GM10847 (cell line): ENCODE measurements around the gene ANO8.

ENCODE experiments used
- POLR2A ChIP-seq: IDR thresholded peaks from 2 replicates; pipeline ENCODE4 v1.6.1; 2011; ENCODE audit not compliant: insufficient read length; ENCODE audit errors: extremely low read depth

The ANO8 gene

DNA sequence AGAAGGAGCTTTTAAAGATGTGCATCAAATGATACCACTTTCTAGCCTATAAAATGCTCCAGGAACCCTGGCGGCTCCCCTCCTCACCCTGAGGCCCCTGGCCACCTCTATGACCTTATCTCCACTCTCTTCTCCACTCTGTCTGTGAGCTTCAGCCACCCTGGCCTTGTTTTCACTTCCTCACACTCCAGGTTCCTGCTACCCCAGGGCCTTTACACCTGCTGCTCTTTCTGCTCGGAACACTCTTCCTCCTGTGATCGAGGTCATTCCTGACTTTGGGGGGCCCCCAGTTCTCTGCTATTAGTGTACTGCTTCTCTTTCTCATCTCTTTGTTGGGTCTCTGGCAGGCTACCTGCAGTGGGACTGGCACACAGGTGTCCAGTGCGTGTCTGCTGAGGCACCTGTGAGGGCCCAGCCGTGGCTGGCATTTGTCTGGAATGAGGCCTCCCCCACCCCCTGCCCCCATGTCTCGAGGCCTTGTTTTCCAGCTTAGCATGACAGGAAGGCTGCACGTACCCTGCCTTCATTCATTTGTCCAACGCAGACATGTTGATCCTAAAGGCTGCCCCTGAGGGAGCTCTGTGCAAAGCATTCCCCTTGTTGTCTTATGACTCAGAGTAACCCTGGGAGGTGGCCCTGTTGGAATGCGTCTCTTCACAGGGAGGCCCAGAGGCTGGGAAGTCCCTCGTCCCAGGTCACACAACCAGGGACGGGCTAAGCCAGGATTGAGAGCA is 23.0 kb downstream of the ANO8 start:
- no peak for TF ChIP-seq POLR2A

DNA sequence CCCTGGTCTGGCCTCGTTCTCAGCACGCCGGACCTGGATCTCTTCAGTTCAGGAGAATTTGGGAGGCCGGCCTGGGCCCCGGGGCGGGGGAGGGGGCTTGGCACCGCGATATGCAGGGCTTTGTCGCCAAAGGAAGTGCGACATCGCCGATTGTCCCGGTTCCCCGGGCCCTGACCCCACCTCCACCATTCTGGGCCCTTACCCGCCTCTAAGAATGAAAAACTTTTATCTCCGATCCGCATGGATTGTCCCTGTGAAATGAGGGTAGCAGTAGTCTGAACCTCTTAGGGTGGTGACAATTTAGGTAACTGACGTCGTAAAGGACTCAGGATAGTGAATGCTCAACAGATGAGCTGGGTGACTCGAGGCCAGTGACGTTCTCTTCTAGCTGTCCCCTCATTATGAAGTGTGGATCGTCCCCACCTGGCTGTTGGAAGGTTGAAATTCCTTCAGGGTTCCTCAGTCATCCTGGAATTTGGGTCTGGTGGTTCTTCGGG is 24.6 kb downstream of the ANO8 start:
- TF ChIP-seq POLR2A = no peak

DNA sequence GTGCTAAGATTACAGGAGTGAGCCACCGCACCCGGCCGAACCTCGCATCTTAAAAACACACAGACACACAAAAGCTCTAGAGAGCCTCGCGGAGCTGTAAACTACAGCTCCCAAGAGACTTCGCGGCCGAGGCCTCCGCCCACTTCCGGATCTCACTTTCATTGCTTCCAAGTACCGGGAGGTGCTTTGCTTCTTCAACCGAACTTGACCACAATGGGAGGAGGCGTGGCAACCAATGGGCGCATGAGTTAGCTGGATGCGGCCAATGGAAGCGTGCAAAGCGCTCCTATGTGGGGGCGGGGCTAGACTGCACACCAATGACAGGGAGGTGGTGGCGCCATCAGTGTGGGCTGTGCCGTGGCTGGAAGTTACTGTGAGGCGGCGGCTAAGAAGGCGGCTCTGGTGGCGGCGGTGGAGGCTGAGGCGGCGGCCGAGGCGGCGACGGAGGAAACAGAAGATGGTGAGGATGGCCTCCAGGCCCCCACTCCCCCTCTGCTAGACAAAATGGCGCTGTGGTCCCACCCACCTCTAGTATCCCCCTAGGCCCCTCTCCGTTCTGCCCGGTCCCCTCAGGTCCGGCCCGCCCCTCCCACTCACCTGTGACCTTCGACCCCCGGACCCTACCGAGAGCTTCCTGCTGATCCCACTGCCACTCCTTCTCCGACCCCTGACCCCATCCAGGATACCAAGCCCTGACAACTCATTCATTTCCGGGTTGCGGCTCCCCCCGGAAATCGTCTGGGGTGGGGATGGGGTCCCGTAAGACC is 25.3 kb downstream of the ANO8 start, which contains the start of gene DDA1:
Gene DDA1 (plus strand): TSS at position 366 of the 767 bp plus-strand sequence. CDS start 92 bp downstream, at position 458.
- TF ChIP-seq POLR2A = peak; percentile 48

DNA sequence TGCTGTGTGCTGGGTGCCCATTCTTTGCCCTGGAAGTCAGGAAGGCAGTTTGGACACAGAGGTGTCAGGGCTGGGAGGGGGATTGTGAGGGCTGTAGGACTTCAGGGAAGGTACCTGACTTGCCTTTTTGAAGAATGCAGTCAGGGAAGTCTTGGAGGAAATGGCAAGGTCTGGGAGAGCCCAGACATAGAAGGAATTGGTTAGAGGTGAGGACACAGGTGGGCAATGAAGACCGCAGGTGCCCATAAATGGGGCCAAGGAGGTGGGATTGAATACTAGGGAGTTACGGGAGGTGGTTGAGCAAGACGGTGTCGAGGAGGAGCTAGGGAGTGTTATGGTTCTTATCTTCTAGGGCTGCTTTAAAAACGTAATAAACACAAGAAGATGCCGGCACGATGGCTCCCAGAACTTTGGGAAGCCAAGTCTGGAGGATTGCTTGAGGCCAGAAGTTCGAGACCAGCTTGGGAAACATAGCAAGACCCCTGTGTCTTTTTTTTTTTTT is 26.7 kb downstream of the ANO8 start:
- no peak for TF ChIP-seq POLR2A

DNA sequence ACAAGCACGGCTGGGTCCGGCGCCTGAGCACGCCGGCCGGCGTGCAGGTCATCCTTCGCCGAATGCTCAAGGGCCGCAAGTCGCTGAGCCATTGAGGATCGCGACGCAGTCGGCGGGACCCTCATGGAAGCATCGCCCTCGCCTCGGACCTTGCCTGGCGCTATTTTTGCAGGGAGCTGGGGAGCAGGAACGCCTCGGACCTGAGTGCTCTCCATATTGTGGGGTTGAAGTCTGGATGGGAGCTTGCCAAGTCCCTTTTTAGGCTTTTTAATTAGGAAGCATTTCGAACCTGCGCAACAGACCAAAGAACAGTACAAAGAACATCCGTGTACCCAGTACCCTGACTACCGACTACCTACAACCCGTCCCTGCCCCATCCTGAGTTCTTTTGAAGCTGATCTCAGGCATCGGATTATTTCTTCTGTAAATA is 28.4 kb downstream of the ANO8 start:
- TF ChIP-seq POLR2A = no peak

DNA sequence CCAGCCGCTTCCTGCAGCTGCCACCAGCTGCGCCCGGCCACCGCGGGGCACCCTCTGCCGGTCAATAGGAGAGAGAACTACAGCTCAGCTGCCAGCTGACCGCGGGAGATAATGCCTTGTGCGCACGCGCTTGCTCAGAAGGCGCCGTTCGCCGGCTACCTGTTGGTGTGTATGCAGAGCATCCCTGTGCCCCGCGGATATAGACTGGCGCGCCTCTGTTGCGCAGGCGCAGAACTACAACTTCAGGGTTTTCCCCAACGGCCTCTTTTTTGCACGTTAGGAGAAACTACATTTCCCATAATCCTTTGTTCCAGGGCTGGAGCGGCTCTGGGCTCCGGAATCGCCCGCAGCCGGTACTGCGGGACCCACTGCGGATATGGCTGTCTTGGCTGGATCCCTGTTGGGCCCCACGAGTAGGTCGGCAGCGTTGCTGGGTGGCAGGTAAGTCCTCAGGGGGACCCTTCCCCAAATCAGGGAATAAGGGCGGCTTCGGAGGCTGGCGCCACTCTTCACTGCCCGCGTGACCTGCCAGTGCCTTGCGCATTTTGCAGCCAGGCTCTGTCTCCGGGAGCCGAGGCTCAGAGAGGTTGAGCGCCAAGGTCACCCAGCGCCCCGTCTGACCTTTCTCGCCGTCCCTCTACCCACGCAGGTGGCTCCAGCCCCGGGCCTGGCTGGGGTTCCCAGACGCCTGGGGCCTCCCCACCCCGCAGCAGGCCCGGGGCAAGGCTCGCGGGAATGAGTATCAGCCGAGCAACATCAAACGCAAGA is 29.0 kb downstream of the ANO8 start, which contains the start of gene MRPL34:
Gene MRPL34 (plus strand): TSS at position 356 of the 768 bp plus-strand sequence. CDS start 21 bp downstream, at position 377.
- TF ChIP-seq POLR2A = peak; percentile 51

DNA sequence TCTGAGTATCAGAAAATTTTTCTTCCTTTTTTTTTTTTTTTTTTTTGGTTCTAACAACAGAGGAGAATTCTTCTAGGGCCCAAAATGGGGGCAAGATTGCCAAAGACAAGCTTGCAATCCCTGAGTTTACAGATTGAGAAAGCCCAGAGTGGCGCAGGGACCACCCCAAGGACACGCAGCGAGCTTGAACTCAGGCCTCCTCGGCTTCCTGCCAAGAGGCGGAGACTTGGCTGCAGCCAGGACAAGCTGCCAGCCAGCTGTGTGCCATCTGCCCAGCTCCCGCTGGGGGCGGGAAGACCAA is 29.5 kb downstream of the ANO8 start:
- no peak for TF ChIP-seq POLR2A

DNA sequence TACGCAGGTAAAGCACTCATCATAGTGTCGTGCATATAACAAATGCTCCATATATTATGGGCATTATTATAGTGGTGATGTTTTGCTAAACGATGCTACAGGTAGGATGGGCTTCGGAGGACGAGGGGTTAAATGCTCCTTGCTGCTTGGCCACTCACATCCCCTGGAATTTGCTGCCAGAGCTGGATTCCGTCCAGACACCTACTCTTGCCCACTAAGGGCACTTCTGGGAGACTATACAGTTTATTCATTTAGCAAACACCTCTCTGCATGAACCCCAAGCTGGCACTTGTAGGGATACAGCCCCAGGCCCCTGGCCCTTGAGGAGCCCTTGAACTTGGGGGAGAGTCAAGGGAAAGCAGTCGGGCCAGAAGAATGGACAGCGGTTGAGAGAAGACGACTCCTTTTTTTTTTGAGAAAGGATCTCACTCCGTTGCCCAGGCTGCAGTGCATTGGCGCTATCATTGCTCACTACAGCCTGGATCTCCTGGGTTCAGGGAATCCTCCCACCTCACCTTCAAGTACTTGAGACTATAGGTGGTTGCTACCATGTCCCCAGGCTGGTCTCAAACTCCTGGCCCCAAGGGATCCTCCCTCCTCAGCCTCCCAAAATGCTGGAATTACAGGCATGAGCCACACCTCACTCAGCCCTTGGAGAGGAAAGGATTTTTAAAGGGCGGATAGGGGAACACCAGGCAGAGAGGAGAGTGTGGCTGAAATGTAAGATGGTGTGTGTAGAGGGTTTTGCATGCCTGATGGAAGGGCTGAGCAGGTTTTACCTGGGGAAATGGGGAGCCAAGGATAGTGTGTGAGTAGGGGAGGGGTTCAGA is 30.1 kb downstream of the ANO8 start:
- no peak for TF ChIP-seq POLR2A

DNA sequence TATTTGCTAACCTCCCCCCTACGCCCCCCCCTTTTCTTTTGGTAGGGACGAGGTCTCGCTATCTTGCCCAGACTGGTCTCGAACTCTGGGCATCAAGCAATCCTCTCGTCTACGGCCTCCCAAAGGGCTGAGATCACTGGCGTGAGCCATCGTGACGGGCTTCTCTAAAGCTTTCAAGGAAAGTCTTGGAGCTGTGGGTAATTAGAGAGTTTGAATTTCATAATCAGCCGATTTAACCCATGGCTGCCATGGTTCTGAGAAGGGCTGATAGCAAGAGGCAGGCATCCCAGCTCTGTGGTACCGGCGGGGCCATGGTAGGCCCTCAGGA is 30.8 kb downstream of the ANO8 start:
- no peak for TF ChIP-seq POLR2A

DNA sequence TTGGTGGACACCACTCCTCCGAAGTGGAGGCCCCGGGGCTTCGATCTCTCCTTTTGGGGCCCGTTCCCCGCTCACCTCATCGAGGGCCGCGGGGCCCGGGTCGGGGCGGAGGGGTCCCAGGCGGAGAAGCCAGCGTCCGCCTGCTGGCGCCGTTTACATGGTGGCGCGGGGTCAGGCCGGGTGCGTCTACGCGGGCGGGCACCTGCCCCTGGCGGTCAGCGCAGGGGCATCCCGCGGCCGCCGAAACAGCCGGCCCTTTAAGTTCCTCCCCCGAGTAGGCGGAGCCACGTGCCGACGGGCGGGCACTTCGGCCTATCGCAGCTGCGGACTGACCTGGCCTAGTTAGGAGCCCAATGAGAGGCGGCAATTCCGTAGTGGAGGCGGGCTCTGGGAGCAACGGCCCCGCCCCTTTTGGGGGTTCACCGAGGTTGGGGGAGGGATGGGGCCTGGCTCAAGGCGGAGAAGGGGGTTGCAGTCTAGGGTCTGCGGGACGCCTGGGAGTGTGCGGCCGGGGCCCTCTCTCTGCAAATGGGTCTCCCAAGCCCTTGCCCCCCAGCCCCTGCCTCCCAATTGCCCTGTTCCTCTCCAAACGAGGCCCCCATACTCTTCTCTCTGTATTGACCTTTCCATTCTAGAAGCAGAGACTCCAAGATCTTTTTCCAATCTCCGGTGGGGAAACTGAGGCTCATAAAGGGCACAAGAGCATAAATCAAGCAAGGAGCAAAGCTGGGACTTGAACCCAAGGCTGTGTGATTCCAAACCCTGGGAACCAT is 31.3 kb downstream of the ANO8 start, which contains the start of gene ABHD8:
Gene ABHD8 (minus strand): TSS at position 259 of the 773 bp plus-strand sequence. CDS start 1,809 bp downstream, outside the sequence.
- no peak for TF ChIP-seq POLR2A

DNA sequence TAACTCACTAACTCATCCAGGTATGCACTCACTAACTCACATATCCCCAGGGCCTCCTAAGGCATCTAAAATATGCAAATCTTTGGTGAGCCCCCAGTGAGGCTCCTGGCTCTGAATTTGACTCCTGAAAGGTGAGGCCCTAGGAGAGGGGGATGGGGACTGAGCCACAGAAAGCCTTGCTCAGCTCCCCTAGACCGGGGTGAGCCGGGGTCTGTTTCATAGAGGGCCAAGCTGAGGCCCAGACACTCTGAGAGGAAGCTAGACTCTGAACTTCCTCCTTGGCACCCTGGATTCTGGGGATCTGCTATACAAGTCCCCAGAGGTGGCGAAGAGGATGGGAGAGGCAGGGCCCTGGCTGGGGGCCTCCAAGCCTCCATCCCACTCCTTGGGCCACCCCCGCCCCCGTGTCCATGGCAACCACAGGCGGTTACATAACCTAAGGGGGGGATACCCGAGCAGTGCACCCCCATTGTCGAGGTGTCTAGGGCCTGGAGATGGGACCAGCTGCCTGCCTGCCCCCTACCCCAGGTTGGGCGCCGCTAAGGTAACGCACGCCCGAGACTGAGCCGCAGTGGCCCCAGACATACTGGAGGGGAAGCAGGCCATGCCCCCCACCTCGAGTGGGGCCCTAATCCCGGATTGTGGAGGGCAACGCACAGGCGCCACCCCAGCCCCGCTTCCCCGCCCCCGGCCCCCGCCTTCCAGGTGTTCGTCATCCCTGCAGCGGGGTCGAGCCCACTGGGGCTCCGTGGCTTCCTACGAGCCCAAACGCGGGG is 32.1 kb downstream of the ANO8 start:
- no peak for TF ChIP-seq POLR2A

DNA sequence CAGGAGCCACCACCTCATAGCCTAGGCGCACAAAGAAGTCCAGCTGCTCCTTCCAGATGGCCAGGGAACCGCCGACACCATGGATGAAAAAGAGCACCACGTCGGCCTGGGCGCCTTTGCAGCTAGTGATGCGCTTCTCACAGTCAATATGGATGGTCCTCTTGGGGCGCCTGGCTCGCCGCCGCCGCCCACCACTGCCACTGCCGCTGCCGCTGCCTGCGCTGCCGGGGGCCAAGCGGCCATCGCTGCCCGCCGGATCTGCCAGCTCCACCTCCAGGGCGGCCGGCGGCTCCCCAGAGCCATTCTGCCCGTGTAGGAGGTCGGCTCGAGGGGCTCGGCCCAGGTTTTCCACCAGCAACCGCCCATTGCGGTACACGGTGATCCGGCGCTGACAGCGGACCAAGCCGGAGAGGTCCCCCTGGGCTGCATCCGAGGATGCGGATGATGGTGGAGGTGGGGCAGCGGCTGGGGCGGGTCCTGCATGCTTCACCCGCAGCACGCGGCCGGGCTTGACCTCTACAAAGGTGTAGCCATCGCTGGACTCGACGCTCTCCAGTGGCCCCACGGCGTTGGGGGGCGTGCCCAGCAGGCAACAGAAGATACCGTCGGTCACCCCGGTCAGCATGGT is 33.5 kb downstream of the ANO8 start:
- no peak for TF ChIP-seq POLR2A
